PFSK-1 (cell line): ENCODE results near the gene COL19A1.

ENCODE experiments used
- FOXP2 ChIP-seq: optimal IDR thresholded peaks from 2 replicates; pipeline ENCODE3; 2011; ENCODE audit warnings: borderline replicate concordance, control low read depth, inconsistent platforms; ENCODE audit not compliant: insufficient read depth; ENCODE audit errors: extremely low read length, extremely low read depth
- POLR2AphosphoS5 ChIP-seq: IDR thresholded peaks from 2 replicates; pipeline ENCODE4 v1.6.1; 2012; ENCODE audit warnings: low read depth, mild to moderate bottlenecking, control low read depth, low read length, moderate library complexity
- REST ChIP-seq, 2 experiments: IDR thresholded peaks; 2 replicates each; pipeline versions ENCODE4 v1.6.1 to v1.8.0; 2011 to 2012; ENCODE audit warnings: low read depth in 2 of 2, low read length in 2 of 2, control low read depth in 1 of 2, inconsistent platforms in 1 of 2, mild to moderate bottlenecking in 1 of 2, moderate library complexity in 1 of 2; ENCODE audit not compliant: insufficient read depth in 1 of 2
- SIN3A ChIP-seq: IDR thresholded peaks from 2 replicates; pipeline ENCODE4 v1.6.1; 2012; ENCODE audit warnings: mild to moderate bottlenecking, low read length, moderate library complexity, borderline replicate concordance; ENCODE audit not compliant: insufficient read depth
- TAF1 ChIP-seq: IDR thresholded peaks from 2 replicates; pipeline ENCODE4 v1.6.1; 2012; ENCODE audit warnings: low read length, control low read depth, borderline replicate concordance; ENCODE audit not compliant: insufficient read depth

- TF ChIP-seq REST (IDR thresholded peaks at IDR 0.05; ENCODE audit: insufficient read depth in 1 of 2, low read depth in 2 of 2, low read length in 2 of 2) (no peak), SIN3A (no peak), TAF1 (no peak), POLR2AphosphoS5 (no peak), FOXP2 (no peak)
Measured at GRCh38 chr6:70151616-70152015, 285.3 kb downstream of the COL19A1 start.
